Vagina (tissue), 2 donors: Measurements from ENCODE around the gene STX12. TPM values are rescaled to one million over a fixed set of nuclear protein-coding genes. Genes with fewer than 3 reads are reported as not detected.
"Not testable (repeated sequence)": the region's sequence is repeated elsewhere in the genome, so short reads cannot be mapped to it uniquely, and the experiment has no call there.

Experiments
- DNase-seq, 2 donors: peaks; one replicate each; pipeline ENCODE4 v3.0.0-alpha.2; 2017; ENCODE audit errors: extremely low spot score in 2 of 2
- H3K27ac ChIP-seq: fragments of 200-600 bp; sonication (generic); one replicate; pipeline ENCODE4 v1.5.1; 2019
- H3K27me3 ChIP-seq: fragments of 200-600 bp; sonication (generic); one replicate; pipeline ENCODE4 v1.5.1; 2019
- H3K36me3 ChIP-seq, 2 donors: fragments of 200-600 bp; sonication (generic); one replicate each; pipeline ENCODE4 v1.5.1; 2017 to 2019
- H3K4me1 ChIP-seq: fragments of 200-600 bp; sonication (generic); one replicate; pipeline ENCODE4 v1.5.1; 2019
- H3K4me3 ChIP-seq, 2 donors: fragments of 200-600 bp; sonication (generic); 1 replicate in 1 of 2; 2 replicates in 1 of 2; pipeline ENCODE4 v1.5.1; 2016 to 2019
- H3K9me3 ChIP-seq: fragments of 200-600 bp; sonication (generic); one replicate; pipeline ENCODE4 v1.5.1; 2019
- POLR2A ChIP-seq, 2 donors: fragments of 450-650 bp; IDR thresholded peaks; one replicate each; pipeline ENCODE4 v1.6.1; 2017; ENCODE audit warnings: antibody characterized with exemption in 2 of 2, mild to moderate bottlenecking in 2 of 2, moderate library complexity in 2 of 2
- POLR2AphosphoS5 ChIP-seq, 2 donors: sonication (generic); formaldehyde crosslinking; IDR thresholded peaks; one replicate each; pipeline ENCODE4 v1.9.0; 2017; ENCODE audit warnings: antibody characterized with exemption in 2 of 2, mild to moderate bottlenecking in 2 of 2, low read depth in 1 of 2; ENCODE audit not compliant: insufficient read depth in 1 of 2
- intact Hi-C: fragments of 100-400 bp; cut with DNase I; formaldehyde crosslinking; loops from one replicate; pipeline ENCODE4 v1.15.1; 2023
- total RNA-seq: library from RNA; depleted of rRNA; stranded (reverse); fragments of >200 nt; gene quantifications from one replicate; pipeline ENCODE4 v1.2.3, GENCODE V29; 2016
- TF ChIP-seq, protein P1 (sequence below), 3 experiments: fragments of 450-650 bp in 2 of 3; fragments of 200-600 bp in 1 of 3; sonication (generic) in 1 of 3; IDR thresholded peaks; one replicate each; pipeline ENCODE4 v1.5.1; 2017 to 2019; ENCODE audit warnings: antibody characterized with exemption in 3 of 3, mild to moderate bottlenecking in 2 of 3, moderate library complexity in 2 of 3

The STX12 gene
- total RNA-seq, 1 donor from 2014 or later: 34.6 TPM

DNA sequence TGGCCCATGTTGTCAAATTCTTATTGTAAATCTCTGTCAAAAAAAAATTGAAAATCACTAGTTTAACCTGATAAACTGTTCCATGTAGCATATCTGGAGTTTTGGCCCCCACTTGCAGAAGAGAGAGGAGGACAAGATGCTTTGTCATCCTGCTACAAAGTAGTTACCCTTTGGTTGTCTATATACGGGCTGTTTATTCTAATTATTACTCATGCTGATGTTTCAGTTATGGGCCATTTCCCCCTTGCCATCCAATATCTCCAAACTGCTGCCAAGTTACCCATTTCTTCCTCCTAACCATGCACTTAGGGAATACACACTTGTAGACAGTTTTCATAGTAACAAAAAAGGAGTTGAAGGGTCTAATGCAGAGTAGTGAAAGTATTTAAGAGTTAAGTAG is 22.6 kb downstream of the STX12 start:
- no peak for TF ChIP-seq POLR2A (IDR thresholded peaks at IDR 0.05)
- TF ChIP-seq, protein P1, sequence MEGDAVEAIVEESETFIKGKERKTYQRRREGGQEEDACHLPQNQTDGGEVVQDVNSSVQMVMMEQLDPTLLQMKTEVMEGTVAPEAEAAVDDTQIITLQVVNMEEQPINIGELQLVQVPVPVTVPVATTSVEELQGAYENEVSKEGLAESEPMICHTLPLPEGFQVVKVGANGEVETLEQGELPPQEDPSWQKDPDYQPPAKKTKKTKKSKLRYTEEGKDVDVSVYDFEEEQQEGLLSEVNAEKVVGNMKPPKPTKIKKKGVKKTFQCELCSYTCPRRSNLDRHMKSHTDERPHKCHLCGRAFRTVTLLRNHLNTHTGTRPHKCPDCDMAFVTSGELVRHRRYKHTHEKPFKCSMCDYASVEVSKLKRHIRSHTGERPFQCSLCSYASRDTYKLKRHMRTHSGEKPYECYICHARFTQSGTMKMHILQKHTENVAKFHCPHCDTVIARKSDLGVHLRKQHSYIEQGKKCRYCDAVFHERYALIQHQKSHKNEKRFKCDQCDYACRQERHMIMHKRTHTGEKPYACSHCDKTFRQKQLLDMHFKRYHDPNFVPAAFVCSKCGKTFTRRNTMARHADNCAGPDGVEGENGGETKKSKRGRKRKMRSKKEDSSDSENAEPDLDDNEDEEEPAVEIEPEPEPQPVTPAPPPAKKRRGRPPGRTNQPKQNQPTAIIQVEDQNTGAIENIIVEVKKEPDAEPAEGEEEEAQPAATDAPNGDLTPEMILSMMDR (IDR thresholded peaks at IDR 0.05): no peak
- TF ChIP-seq POLR2AphosphoS5 (IDR thresholded peaks at IDR 0.05; ENCODE audit: insufficient read depth in 1 of 2, low read depth in 1 of 2): no peak
- Histone ChIP-seq H3K9me3 (no peaks in the 10 kb centered on the region), H3K27ac (no peak overlapping the region), H3K36me3 (peaks cover 6 to 61% of the 10 kb centered on the region in 2 donors), H3K4me3 (no peak overlapping the region), H3K27me3 (no peaks in the 10 kb centered on the region), H3K4me1 (no peaks in the 10 kb centered on the region)
- intact Hi-C loops: no loop called here
- DNase-seq: no peak

DNA sequence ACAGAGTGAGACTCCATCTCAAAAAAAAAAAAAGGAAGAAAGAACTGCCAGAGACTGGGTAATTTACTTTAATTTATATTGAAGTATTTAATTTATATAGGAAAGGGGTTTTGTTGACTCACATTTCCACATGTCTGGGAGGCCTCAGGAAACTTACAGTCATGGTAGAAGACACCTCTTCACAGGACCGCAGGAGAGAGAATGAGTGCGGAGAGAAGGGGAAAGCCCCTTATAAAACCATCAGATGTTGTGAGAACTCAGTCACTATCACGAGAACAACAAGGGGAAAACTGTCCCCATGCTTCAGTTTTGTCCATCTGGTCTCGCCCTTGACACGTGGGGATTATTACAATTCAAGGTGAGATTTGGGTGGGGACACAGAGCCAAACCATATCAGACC is 31.8 kb downstream of the STX12 start:
- TF ChIP-seq POLR2AphosphoS5 (IDR thresholded peaks at IDR 0.05; ENCODE audit: insufficient read depth in 1 of 2, low read depth in 1 of 2) (no peak), POLR2A (IDR thresholded peaks at IDR 0.05) (no peak)
- TF ChIP-seq, protein P1 (IDR thresholded peaks at IDR 0.05): no peak
- DNase-seq: no peak
- Histone ChIP-seq H3K9me3 (no peaks in the 10 kb centered on the region), H3K27ac (no peak overlapping the region), H3K36me3 (peaks cover 0 to 33% of the 10 kb centered on the region in 2 donors), H3K4me3 (no peak overlapping the region), H3K27me3 (no peaks in the 10 kb centered on the region), H3K4me1 (no peaks in the 10 kb centered on the region)
- intact Hi-C loops: no loop called here

DNA sequence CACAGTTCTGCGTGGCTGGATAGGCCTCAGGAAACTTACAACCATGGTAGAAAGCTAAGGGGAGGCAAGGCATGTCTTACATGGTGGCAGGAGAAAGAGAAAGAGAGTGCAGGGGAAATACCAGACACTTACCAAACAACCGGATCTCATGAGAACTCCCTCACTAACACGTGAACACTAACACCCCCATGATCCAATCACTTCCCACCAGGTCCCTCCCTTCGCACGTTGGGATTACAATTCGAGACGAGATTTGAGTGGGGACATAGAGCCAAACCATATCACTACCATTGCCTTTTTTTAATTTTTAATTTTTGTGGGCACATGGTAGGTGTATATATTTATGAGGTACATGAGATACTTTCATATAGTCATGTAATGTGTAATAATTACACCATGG is 33.7 kb downstream of the STX12 start:
- DNase-seq: no peak
- Histone ChIP-seq H3K27me3 (no peaks in the 10 kb centered on the region), H3K36me3 (peaks cover 0 to 27% of the 10 kb centered on the region in 2 donors), H3K9me3 (no peaks in the 10 kb centered on the region), H3K4me1 (no peaks in the 10 kb centered on the region), H3K4me3 (no peak overlapping the region), H3K27ac (no peak overlapping the region)
- no peak for TF ChIP-seq POLR2A (IDR thresholded peaks at IDR 0.05)
- no peak for TF ChIP-seq POLR2AphosphoS5 (IDR thresholded peaks at IDR 0.05; ENCODE audit: insufficient read depth in 1 of 2, low read depth in 1 of 2)
- TF ChIP-seq, protein P1 (IDR thresholded peaks at IDR 0.05): no peak
- intact Hi-C loops: no loop called here

- Histone ChIP-seq H3K36me3 (peaks cover 0 to 27% of the 10 kb centered on the region in 2 donors), H3K9me3 (no peaks in the 10 kb centered on the region), H3K27ac (no peak overlapping the region), H3K27me3 (no peaks in the 10 kb centered on the region), H3K4me3 (no peak overlapping the region), H3K4me1 (no peaks in the 10 kb centered on the region)
- TF ChIP-seq POLR2A (IDR thresholded peaks at IDR 0.05): no peak
- TF ChIP-seq, protein P1 (IDR thresholded peaks at IDR 0.05): no peak
- intact Hi-C loops: no loop called here
- DNase-seq: no peak
These were observed 34.4 kb downstream of the STX12 start for GRCh38 chr1:27807385-27807784.

GRCh38 chr1:27808131-27808530 is 35.1 kb downstream of the STX12 start:
- H3K27ac ChIP-seq, intact Hi-C loops, H3K4me3 ChIP-seq, DNase-seq, H3K9me3 ChIP-seq, H3K27me3 ChIP-seq, H3K4me1 ChIP-seq: not testable (repeated sequence)
- peaks cover 0 to 28% of the 10 kb centered on the region in 2 donors for H3K36me3 ChIP-seq

- no peak for DNase-seq
- no peaks in the 10 kb centered on the region for H3K4me1 ChIP-seq
- H3K4me3 ChIP-seq: no peak overlapping the region
- no peaks in the 10 kb centered on the region for H3K27me3 ChIP-seq
- H3K36me3 ChIP-seq: peaks cover 0 to 39% of the 10 kb centered on the region in 2 donors
- TF ChIP-seq POLR2A (IDR thresholded peaks at IDR 0.05) (no peak), POLR2AphosphoS5 (IDR thresholded peaks at IDR 0.05; ENCODE audit: insufficient read depth in 1 of 2, low read depth in 1 of 2) (no peak)
- TF ChIP-seq, protein P1 (IDR thresholded peaks at IDR 0.05): no peak
- H3K27ac ChIP-seq: no peak overlapping the region
- intact Hi-C loops: no loop called here
- no peaks in the 10 kb centered on the region for H3K9me3 ChIP-seq
These were observed 36.9 kb downstream of the STX12 start for GRCh38 chr1:27809883-27810282.
